GM18505 (cell line): ENCODE results near the gene DHRSX.

Experiments
- ATAC-seq: cut with Tn5 transposase; IDR thresholded peaks from one replicate; pipeline ENCODE4 v1.9.1; 2021; ENCODE audit not compliant: unreplicated experiment
- POLR2A ChIP-seq: IDR thresholded peaks from 4 replicates; pipeline ENCODE4 v1.6.1; 2011; ENCODE audit warnings: borderline replicate concordance; ENCODE audit not compliant: insufficient read depth, insufficient read length; ENCODE audit errors: extremely low read depth

Gene DHRSX

DNA sequence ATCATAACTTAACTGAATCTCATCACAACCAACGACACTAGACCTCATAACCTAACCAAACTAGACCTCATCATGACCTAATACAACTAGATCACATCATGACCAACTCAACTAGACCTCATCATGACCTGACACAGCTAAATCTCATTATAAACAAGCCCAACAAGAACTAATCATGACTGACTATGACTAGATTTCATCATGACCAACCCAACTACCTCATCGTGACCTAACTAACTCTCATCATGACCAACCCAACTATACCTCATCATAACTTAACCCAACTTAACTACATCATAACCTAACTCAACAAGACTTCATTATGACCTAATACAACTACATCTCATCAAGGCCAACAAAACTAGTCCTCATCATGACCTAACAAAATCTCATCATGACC is 86.8 kb downstream of the DHRSX start:
- TF ChIP-seq POLR2A = no peak
- no peak for ATAC-seq

DNA sequence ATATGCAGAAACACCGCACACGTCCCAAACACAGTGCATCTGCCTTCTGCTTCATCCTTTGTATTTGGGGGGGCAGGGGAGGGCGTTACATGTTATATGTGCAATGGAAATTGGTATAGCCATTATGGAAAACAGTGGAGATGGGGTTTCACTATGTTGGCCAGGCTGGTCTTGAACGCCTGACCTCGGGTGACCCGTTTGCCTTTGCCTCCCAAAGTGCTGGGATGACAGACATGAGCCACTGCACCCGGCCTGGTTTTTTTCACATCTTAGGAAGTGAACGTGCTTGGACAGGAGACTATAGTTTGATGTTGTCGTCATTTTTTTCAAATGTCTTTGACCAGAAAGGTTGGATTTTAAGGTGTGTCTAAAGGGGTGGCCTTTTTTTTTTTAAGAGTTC is 88.6 kb downstream of the DHRSX start:
- ATAC-seq = no peak

DNA sequence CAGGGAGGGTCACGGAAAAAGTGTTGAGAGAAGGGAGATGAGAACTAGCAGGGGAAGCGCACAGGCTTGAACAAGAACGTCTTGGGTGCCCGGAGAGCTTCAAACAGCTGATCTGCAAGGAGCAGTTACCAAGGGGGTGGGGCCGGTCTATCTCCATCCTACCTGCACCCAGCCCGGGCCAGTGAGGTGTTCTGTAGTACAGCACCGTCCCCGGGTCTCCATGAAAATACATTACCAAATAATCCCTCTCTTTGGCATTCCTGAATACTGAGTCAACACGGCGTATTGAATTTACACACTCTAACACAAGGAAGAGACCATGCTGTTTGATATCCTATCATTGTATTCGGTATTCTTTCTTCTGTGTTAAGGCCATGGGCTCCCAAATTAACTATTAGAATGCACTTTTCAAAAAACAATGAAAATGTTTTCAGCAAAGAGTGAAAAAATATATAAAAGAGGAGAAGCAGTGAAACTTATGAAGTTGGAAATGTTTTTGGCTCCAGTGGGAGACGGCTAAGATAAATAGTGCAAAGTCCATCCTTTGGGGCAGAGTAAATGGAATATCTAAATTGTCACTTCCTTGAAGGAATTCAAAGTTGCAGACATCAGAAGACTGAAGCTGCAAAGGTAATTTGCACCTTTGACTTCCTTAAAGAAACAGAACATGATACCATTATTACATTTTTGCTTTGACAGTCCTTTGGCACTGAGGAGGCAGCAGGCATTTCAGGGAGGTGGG is 90.3 kb downstream of the DHRSX start:
- no peak for TF ChIP-seq POLR2A
- ATAC-seq = no peak

More for the DNA sequence above, 88.6 kb downstream of the DHRSX start:
- no peak for TF ChIP-seq POLR2A

DNA sequence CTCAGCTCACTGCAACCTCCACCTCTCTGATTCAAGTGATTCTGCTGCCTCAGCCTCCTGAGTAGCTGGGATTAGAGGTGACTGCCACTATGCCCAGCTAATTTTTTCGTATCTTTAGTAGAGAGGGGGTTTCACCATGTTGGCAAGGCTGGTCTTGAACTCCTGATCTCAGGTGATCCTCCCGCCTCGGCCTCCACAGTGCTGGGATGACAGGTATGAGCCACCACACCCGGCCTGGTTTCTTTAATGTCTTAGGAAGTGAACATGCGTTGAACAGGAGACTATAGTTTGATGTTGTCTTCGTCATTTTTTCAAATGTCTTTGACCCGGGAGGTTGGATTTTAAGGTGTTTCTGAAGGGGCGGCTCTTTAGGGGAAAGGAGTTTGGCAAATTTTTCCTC is 91.0 kb downstream of the DHRSX start:
- no peak for ATAC-seq
- no peak for TF ChIP-seq POLR2A

DNA sequence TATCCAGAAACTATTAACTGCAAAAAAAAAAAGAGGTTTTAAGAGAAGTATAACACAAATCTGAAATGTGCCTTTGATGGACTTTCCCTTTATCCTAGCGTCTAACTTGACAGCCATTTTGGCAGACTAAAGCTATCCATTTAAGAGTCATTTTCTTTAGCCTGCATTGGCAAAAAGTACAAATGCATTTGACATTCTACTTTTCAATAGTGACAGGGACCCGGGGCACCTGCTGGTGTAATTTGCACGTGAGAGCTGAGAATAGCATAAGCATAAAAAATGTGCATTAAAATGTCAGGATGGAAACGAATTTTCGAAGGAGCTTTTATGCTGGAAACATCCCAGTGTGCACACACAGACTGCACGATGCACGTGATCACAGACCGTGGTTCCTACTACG is 91.9 kb downstream of the DHRSX start:
- ATAC-seq = no peak
- no peak for TF ChIP-seq POLR2A

DNA sequence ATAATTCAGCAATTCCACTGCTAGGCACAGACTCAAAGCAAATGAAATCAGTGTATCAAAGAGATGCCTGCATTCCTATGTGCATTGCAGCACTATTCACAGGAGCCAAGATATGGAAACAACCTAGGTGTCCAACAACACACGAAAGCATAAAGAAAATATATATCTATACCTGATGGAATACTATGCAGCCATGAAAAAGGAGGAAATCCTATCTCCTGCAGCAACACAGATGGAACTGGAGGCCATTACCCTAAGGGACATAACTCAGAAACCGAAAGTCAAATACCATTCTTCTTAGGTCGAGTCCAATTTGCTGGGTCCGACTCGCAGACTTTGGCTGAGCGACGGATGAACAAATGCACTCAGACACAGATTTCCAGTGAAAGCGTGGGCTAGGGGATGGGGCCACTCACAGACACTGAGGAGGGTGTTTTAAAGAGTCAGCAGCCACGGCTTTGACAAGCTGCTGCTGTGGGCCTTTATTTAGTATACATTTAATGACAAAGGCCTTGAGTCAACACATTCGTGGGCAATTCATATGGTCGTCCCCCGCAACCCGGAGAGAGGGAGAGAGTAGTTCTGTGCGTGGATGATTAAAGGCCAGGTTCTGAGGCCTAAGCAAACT is 93.8 kb downstream of the DHRSX start:
- no peak for ATAC-seq
- TF ChIP-seq POLR2A = no peak

DNA sequence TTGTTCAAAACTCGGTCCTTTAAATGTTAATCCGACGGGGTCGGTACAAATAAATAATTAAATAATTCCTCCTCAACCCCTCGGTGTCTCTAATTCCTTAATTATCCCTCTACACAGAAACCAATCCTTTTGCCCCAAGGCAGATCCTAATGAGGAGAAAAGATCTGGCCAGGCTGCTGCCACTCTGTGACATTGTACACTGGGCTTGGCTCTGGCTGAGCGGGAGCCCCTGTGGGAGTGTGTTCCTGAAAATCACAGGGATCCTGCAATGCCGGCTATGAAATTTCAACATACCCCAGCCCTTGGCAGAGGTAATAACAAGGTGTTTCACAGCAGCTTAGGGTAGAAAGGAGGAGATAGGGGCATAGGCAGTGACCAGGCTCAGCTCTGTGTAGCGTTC is 96.0 kb downstream of the DHRSX start:
- ATAC-seq = no peak
- no peak for TF ChIP-seq POLR2A

DNA sequence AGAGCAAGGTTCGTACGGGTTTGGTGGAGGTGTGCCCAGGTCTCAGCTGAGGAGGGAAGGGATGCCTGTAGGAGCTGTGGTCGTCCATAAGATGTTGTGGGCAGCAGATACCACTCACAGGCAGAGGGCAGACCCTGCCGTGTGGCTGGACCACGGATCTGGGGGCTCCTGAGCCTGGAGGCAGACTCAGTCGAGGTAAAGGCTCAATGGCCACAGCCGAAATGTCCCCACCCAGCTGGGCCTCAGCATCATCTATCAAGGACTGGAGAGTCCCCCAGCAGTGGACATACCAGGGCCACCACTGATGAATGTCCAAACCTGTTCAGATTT is 98.5 kb downstream of the DHRSX start:
- no peak for TF ChIP-seq POLR2A

DNA sequence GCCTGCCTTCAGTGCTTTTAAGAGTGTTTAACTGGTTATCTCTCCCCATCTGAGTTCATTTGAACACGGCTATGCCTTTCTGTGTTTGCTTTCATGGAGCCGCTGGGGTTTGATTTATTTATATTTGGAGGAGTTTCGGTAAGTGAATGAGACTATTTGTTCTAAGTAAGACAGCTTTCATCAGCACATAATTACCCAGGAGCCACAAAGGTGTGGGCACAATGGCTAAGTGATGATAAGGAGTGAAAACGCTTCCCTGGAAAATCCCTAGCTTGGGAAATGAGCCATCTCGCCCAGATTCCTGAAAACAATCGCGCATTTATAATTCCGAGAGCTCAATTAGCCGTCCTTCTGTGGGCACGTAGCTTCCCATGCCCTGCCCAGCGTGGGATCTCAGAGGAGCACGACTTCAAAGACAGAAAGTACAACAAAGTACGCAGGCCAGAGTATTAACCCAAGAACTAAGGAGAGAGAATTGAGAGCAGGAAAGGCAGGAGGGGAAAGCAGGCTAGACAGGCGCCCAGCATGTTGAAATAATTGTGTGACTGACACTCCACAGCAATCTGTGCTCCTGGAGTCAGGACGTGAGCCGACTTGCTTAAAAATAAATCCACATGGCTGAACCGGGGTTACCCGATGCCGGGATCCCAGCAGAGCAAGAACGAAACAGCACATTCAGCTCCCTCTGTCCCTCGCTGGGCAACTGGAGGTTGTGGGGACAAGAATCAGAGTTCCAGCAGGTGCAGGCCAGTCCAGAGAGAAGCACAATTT is 99.0 kb downstream of the DHRSX start:
- no peak for ATAC-seq

More for the DNA sequence above, 98.5 kb downstream of the DHRSX start:
- ATAC-seq = no peak

DNA sequence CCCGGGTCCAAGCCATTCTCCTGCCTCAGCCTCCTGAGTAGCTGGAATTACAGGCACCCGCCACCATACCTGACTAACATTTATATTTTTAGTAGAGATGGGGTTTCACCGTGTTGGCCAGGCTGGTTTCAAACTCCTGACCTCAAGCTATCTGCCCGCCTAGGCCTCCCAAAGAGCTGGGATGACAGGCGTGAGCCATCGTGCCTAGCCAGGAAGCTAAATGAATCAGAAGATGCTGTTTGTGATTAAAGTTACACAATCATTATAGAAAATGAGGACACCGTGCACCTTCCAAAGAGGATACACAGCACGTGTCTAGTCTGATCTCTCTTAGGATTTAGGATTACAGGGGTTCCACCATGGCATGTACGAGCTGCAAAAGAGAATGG is 99.6 kb downstream of the DHRSX start:
- TF ChIP-seq POLR2A = no peak
- no peak for ATAC-seq

More for the DNA sequence above, 99.0 kb downstream of the DHRSX start:
- no peak for TF ChIP-seq POLR2A

DNA sequence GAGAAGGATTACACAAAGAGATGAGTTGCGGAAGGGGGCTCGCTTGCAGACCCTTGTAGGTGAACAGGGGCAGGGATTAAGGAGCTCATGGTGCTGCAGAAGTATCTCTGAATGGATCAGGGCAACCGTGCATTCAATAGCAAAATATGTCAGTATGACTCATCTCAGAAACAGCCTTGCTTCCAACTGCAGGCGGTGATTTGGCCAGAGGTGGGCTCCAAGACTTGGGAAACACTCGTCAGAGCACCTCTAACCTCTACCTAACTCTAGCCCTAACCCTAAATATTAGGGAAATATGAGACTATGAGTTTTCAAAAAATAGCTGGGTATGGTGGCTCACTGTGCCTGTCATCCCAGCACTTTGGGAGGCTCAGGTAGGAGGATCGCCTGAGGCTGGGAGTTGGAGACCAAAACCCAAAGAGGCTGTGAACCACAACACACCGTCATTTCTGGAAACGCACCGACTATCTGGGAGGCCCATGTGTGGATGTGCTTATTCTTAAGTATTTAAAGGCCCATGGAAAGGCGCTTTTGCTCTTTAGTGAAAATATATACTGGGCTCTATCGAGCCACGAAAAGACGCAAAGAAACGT is 102.6 kb downstream of the DHRSX start:
- no peak for ATAC-seq
- no peak for TF ChIP-seq POLR2A

DNA sequence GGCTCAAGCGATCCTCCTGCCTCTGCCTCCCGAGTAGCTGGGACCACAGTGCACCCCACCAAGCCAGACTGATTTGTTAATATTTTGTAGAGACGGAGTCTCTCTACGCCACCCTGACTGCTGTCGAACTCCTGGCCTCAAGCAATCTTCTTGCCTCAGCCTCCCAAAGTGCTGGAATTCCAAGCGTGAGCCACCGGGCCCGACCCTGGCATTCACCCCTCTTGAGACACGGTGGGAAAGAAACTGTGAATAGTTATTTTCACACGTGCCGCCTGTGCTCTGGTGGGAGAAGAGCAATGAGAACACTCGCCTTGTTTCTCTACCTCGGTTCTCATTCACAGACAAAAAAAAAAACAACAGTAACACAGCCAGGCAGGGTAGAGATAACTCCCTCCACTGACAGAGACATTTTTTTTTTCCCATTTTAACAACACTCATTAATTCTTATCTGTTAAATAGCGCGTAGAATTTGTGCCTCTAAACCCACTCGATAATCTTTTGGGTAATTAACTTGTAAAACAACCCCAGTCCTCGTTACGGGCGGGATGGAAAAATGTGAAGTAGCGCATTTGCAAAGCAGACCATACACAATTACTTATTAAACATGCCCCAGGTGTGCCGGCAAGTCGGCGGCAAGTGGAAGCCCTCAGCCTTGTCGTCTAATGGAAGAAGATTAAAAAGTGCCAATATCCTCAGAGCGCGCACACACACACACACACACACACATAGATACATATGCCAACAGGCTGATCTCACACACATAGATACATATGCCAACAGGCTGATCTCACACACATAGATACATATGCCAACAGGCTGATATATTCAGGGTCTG is 103.3 kb downstream of the DHRSX start:
- ATAC-seq = no peak
- no peak for TF ChIP-seq POLR2A

DNA sequence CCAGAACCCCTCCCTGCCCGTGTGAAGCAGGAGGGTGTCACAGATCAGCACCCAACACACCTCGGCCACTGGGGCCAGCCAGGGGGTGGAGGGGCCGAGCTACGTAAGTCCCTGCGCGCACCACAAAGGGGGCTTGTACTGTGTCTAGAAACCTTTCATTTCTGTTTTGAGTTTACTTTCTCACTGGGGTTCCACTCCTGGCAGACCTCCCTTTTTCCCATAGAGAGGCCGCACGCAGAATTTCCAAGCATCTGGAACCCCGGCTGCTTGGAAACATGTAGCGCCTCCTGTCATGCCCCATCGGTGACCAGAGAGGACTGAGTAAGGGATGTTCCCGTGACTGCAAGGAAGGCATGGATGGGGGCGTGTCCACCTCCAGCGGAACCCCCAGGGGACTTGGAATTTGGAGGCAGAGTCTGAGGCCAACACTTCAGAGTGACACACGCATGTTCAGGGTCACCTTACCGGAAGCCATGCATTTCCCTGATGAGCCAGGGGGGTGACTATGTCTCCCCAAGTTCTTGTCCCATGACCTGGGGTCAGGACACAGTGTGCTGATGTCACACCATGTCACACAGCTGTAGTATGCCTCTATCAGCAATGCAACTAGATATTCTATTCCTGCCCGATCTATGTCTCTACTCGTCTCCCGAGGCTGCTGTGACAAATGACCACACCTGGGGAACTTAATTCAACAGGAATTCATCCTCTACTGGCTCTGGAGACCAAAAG is 105.3 kb downstream of the DHRSX start:
- TF ChIP-seq POLR2A = no peak
- no peak for ATAC-seq
